RWPE2 (cell line): ENCODE measurements around the gene TCF12.

Experiments used
- ATAC-seq: fragments of 200-7000 bp; cut with Tn5 transposase; 3 replicates; pipeline ENCODE4 v1.9.1; 2021; ENCODE audit warnings: low read depth
- DNase-seq: peaks from one replicate; pipeline ENCODE4 v3.0.0-alpha.2; 2020; ENCODE audit warnings: low spot score
- H3K27ac ChIP-seq: fragments of 450-650 bp; 2 replicates; pipeline ENCODE4 v1.5.1; 2017; ENCODE audit warnings: mild to moderate bottlenecking; ENCODE audit not compliant: poor library complexity, severe bottlenecking
- H3K27me3 ChIP-seq: fragments of 250-450 bp; sonication (Bioruptor Pico); 2 replicates; pipeline ENCODE4 v1.5.1; 2021; ENCODE audit warnings: mild to moderate bottlenecking, moderate library complexity; ENCODE audit not compliant: insufficient read depth, poor library complexity, severe bottlenecking
- H3K36me3 ChIP-seq: fragments of 250-450 bp; sonication (Bioruptor Pico); 2 replicates; pipeline ENCODE4 v1.5.1; 2020; ENCODE audit warnings: low read depth, mild to moderate bottlenecking, moderate library complexity
- H3K4me1 ChIP-seq: fragments of 250-450 bp; sonication (Bioruptor Pico); 2 replicates; pipeline ENCODE4 v1.5.1; 2021; ENCODE audit warnings: mild to moderate bottlenecking, moderate library complexity; ENCODE audit not compliant: insufficient read depth, poor library complexity, severe bottlenecking
- H3K4me3 ChIP-seq: fragments of 250-450 bp; sonication (Bioruptor Pico); 2 replicates; pipeline ENCODE4 v1.5.1; 2021; ENCODE audit warnings: mild to moderate bottlenecking, moderate library complexity; ENCODE audit not compliant: severe bottlenecking
- H3K9me3 ChIP-seq: fragments of 250-450 bp; sonication (Bioruptor Pico); 2 replicates; pipeline ENCODE4 v1.5.1; 2021; ENCODE audit warnings: mild to moderate bottlenecking, moderate library complexity; ENCODE audit not compliant: severe bottlenecking
- CTCF ChIP-seq: fragments of 450-650 bp; IDR thresholded peaks from one replicate; pipeline ENCODE4 v1.5.1; 2017; ENCODE audit warnings: mild to moderate bottlenecking, moderate library complexity; ENCODE audit not compliant: poor library complexity, severe bottlenecking

Gene TCF12

DNA sequence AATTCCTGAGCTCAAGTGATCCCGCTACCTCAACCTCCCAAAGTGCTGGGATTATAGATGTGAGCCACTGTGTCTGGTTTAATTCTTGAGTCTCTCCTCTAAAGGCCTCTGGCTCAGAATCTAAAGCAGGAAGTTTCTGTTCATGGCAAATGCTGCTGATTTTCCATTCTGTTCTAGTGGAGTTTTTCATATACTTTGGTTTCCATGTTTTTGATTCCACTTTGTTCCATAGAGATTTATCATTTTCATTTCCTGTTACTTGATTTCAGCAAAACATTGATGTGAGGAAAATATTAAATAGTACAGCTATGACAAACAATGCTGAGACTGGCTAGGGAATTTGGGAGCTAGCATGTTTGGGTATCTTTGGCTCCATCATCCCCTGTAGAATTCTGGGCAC, 205.6 kb downstream of the TCF12 start:
- DNase-seq (no peak), ATAC-seq (no peak)
- Histone ChIP-seq H3K36me3 (no peaks in the 10 kb centered on the region), H3K27me3 (no peaks in the 10 kb centered on the region), H3K4me3 (no peak overlapping the region), H3K27ac (no peak overlapping the region), H3K4me1 (no peaks in the 10 kb centered on the region), H3K9me3 (no peaks in the 10 kb centered on the region)
- TF ChIP-seq CTCF, result no peak

GRCh38 chr15:57129064-57129463, 210.6 kb downstream of the TCF12 start:
- DNase-seq, result no peak
- Histone ChIP-seq H3K4me1 (no peaks in the 10 kb centered on the region), H3K36me3 (no peaks in the 10 kb centered on the region; the same call in 1 of the 2 replicates), H3K27ac (no peak overlapping the region), H3K27me3 (no peaks in the 10 kb centered on the region), H3K9me3 (no peaks in the 10 kb centered on the region), H3K4me3 (no peak overlapping the region)
- ATAC-seq, result no peak
- no peak for TF ChIP-seq CTCF

GRCh38 chr15:57130956-57131355, 212.5 kb downstream of the TCF12 start:
- ATAC-seq, result no peak
- no peaks in the 10 kb centered on the region for H3K4me1 ChIP-seq
- no peak for TF ChIP-seq CTCF

GRCh38 chr15:57133127-57133968, 214.9 kb downstream of the TCF12 start:
- ATAC-seq, result no peak
- DNase-seq, result no peak
- no peak for TF ChIP-seq CTCF
- no peak overlapping the region for H3K27ac ChIP-seq
- no peaks in the 10 kb centered on the region; the same call in 1 of the 2 replicates for H3K36me3 ChIP-seq
- no peaks in the 10 kb centered on the region for H3K9me3 ChIP-seq
- H3K4me3 ChIP-seq, result no peak overlapping the region
- H3K4me1 ChIP-seq, result peaks cover 4% of the 10 kb centered on the region
- H3K27me3 ChIP-seq, result no peaks in the 10 kb centered on the region

More at GRCh38 chr15:57130956-57131355, 212.5 kb downstream of the TCF12 start:
- DNase-seq, result no peak
- no peaks in the 10 kb centered on the region for H3K9me3 ChIP-seq
- no peak overlapping the region for H3K4me3 ChIP-seq
- H3K27me3 ChIP-seq, result no peaks in the 10 kb centered on the region
- H3K27ac ChIP-seq, result no peak overlapping the region
- H3K36me3 ChIP-seq, result no peaks in the 10 kb centered on the region; the same call in 1 of the 2 replicates

DNA sequence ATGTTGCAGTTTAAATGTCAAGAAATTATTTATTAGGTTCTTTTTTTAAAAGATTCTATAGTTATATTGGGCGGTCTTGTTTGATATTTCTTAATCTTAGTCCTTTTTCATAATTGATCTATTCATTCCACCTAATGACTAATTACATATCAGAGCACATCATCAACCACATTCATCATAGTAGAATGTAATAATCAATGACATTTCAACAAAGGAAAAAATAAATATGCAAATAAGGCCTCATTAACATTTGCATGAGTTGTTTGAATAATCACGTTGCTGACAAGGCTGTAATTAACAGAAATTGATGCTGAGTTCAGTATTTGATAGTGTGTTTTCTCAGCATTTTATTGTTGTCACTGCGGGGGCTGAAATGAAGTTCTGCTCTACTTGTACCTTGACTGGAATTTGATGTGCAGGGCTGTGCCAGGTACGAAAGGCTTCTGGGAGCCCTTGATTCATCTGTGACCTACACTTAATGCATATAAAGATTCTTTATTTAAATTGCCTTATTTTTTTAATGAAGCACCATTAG, 215.7 kb downstream of the TCF12 start:
- no peak for DNase-seq
- Histone ChIP-seq H3K27me3 (no peaks in the 10 kb centered on the region), H3K27ac (no peak overlapping the region), H3K36me3 (no peaks in the 10 kb centered on the region; the same call in 1 of the 2 replicates), H3K9me3 (no peaks in the 10 kb centered on the region), H3K4me1 (peaks cover 5% of the 10 kb centered on the region), H3K4me3 (no peak overlapping the region)
- ATAC-seq, result no peak
- no peak for TF ChIP-seq CTCF
